DND-41 (cell line): ENCODE results near the gene SHISA6.

Experiments
- CTCF ChIP-seq: IDR thresholded peaks from 2 replicates; pipeline ENCODE4 v1.5.1; 2012; ENCODE audit warnings: borderline replicate concordance, low read length, moderate library complexity, mild to moderate bottlenecking; ENCODE audit not compliant: poor library complexity, severe bottlenecking; ENCODE audit errors: extremely low read depth
- EZH2 ChIP-seq: IDR thresholded peaks from 3 replicates; pipeline ENCODE4 v1.6.1; 2012; ENCODE audit warnings: borderline replicate concordance, low read depth, mild to moderate bottlenecking, moderate library complexity, low read length, inconsistent platforms; ENCODE audit not compliant: severe bottlenecking

- TF ChIP-seq CTCF: no peak
- no peak for TF ChIP-seq EZH2
Observed at GRCh38 chr17:11303773-11304394, 62.9 kb downstream of the SHISA6 start.
